Osteocyte (in vitro differentiated cells): ENCODE results near the gene CFAP141. TPM values are rescaled to one million over a fixed set of nuclear protein-coding genes. Genes with fewer than 3 reads are reported as not detected.

ENCODE experiments used
- DNase-seq: peaks from one replicate; pipeline ENCODE4 v3.0.0; 2021; ENCODE audit warnings: mixed read lengths; ENCODE audit not compliant: unreplicated experiment; ENCODE audit errors: extremely low spot score
- H3K27ac Mint-ChIP-seq: one replicate; pipeline ENCODE4 v1.8.0; 2021; ENCODE audit warnings: mild to moderate bottlenecking, mixed read lengths; ENCODE audit not compliant: unreplicated experiment
- H3K27me3 Mint-ChIP-seq: one replicate; pipeline ENCODE4 v1.8.0; 2021; ENCODE audit warnings: mixed read lengths; ENCODE audit not compliant: unreplicated experiment
- H3K36me3 Mint-ChIP-seq: one replicate; pipeline ENCODE4 v1.8.0; 2021; ENCODE audit warnings: mixed read lengths; ENCODE audit not compliant: unreplicated experiment
- H3K4me1 Mint-ChIP-seq: one replicate; pipeline ENCODE4 v1.8.0; 2021; ENCODE audit warnings: mixed read lengths; ENCODE audit not compliant: unreplicated experiment
- H3K4me3 Mint-ChIP-seq: one replicate; pipeline ENCODE4 v1.8.0; 2021; ENCODE audit warnings: mild to moderate bottlenecking, moderate library complexity, mixed read lengths; ENCODE audit not compliant: unreplicated experiment
- H3K9me3 Mint-ChIP-seq: one replicate; pipeline ENCODE4 v1.8.0; 2021; ENCODE audit warnings: mixed read lengths; ENCODE audit not compliant: unreplicated experiment
- total RNA-seq: library from RNA; stranded (reverse); gene quantifications from 2 replicates; pipeline ENCODE4 v1.2.1, GENCODE V29; 2021
- TF ChIP-seq, protein P1 (sequence below): fragments of 200-600 bp; sonication (generic); IDR thresholded peaks from 2 replicates; pipeline ENCODE4 v1.5.0; 2021; ENCODE audit warnings: antibody characterized with exemption, mild to moderate bottlenecking, moderate library complexity

CFAP141 gene
- total RNA-seq, 1 donor from 2014 or later = not detected

DNA sequence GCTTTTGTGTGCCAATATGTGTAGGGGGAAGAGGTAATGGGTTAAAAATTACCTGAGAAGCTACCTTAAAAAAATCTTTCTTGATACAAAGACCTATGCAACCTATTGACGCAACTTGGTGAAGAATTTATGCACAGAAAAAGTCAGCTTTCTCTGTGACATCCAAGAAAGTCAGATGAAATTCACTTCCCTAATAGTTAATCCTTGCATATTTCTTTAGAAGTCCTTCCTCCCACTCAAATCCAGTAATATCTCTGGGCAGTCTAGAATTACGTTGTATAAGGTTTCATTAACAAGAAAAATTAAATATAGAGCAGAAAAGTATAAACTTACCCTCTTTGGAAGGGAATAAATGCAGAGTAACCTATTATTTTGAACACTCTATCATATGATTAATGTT, 17.5 kb upstream of the CFAP141 start:
- Mint-ChIP-seq H3K9me3 (no peaks in the 10 kb centered on the region), H3K4me1 (peaks cover 48% of the 10 kb centered on the region), H3K36me3 (peaks cover 25% of the 10 kb centered on the region), H3K4me3 (peak overlapping the region; percentile 36), H3K27ac (peak overlapping the region; percentile 59), H3K27me3 (no peaks in the 10 kb centered on the region)
- TF ChIP-seq, protein P1, sequence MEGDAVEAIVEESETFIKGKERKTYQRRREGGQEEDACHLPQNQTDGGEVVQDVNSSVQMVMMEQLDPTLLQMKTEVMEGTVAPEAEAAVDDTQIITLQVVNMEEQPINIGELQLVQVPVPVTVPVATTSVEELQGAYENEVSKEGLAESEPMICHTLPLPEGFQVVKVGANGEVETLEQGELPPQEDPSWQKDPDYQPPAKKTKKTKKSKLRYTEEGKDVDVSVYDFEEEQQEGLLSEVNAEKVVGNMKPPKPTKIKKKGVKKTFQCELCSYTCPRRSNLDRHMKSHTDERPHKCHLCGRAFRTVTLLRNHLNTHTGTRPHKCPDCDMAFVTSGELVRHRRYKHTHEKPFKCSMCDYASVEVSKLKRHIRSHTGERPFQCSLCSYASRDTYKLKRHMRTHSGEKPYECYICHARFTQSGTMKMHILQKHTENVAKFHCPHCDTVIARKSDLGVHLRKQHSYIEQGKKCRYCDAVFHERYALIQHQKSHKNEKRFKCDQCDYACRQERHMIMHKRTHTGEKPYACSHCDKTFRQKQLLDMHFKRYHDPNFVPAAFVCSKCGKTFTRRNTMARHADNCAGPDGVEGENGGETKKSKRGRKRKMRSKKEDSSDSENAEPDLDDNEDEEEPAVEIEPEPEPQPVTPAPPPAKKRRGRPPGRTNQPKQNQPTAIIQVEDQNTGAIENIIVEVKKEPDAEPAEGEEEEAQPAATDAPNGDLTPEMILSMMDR = no peak
- DNase-seq = no peak

DNA sequence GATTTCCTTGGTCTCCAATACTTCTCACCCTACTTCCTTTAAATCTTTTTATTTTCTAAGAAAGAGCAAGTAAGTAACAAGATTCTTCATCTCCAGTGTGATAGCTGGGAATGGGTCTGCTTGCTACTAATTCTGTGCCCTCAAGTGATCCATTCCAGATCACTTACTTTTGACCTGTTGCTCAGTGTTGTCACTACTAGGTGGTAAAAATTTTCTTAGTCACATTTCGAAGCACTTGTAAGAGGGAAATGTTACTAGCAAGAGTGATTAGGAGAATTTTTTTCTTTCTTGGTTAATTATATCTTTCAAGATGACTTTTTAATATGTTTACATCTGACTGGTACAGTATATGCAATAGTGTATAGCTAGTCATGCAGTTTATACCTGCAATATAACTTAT, 16.8 kb upstream of the CFAP141 start:
- TF ChIP-seq, protein P1 = no peak
- Mint-ChIP-seq H3K27ac (peak overlapping the region; percentile 59), H3K4me3 (peak overlapping the region; percentile 90), H3K27me3 (no peaks in the 10 kb centered on the region), H3K9me3 (no peaks in the 10 kb centered on the region), H3K4me1 (peaks cover 54% of the 10 kb centered on the region), H3K36me3 (peaks cover 26% of the 10 kb centered on the region)
- DNase-seq = no peak

DNA sequence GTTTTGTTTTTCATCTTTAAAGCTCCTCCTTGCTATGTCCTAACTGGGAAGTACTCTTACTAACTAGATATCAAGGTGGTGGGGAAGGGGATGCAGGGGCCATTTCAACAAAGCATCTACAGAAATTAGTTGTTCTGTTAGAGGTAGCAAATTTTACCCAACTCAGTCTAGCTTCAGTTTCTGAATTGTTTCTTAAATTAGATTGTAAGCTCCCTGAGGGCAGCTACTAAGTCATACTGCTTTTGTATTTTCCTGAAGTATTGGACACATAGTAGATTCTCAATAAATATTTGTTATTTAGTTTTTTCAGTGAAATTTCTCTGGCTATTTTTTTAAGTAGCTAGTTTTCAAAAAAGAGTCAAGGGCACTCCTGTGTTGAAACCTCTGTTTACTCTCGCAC, 16.4 kb upstream of the CFAP141 start:
- no peak for DNase-seq
- Mint-ChIP-seq H3K4me3 (peak overlapping the region; percentile 90), H3K27me3 (no peaks in the 10 kb centered on the region), H3K36me3 (peaks cover 27% of the 10 kb centered on the region), H3K4me1 (peaks cover 54% of the 10 kb centered on the region), H3K9me3 (no peaks in the 10 kb centered on the region), H3K27ac (peak overlapping the region; percentile 93)
- TF ChIP-seq, protein P1 = no peak

DNA sequence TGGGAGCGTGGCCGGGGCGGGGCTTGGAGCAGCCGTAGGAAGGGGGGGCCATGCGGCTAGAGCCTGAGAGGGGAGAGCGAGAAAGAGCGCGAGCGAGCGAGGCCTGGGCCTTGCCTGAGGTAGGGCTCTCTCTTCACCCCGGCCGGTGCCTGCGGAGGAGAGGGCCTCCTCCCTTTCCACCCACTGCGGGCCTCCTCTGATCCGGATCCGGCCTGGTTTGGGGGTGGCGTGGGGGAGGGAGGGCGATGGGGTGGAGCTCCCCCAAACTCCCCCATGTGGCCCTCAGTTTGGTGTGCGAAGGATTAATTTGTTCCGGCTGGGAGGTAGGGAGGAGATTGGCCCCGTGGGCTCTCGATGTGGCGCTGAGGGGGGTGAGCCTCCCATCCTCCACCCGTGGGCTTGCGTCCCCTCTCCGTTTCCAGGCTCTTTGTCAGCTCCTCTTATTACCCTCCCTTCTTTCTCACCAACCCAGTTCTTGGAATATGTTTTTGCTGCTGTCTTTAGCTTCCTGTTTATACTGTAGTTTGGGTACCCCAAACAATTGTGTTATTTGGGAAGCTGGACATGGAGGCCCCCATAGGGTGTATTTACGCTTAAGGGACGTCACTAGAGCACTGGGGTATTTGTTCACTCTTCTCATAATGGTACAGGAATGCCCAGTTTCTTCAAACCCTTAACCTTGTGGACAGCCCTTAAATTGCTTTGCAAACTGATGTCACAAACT, 15.3 kb upstream of the CFAP141 start:
- no peaks in the 10 kb centered on the region for H3K9me3 Mint-ChIP-seq
- peaks cover 25% of the 10 kb centered on the region for H3K36me3 Mint-ChIP-seq
- peak overlapping the region; percentile 93 for H3K27ac Mint-ChIP-seq

DNA sequence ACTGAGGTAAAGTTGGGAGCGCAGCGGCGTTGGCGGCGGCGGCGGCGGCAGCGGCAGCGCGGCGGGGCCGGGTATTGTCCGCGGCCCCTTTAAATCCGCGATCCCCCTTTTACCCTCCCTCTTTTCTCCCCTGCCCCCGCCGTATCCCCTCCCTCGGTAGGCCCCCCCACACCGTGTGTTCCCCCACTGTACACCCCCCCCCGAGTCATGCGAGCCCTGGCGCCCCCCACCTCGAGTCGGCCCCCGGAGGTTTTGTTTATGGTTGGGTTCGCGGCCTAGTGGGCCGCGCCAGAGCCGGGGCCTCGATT, 14.8 kb upstream of the CFAP141 start:
- H3K36me3 Mint-ChIP-seq = peaks cover 23% of the 10 kb centered on the region
- peaks cover 53% of the 10 kb centered on the region for H3K4me1 Mint-ChIP-seq
- no peaks in the 10 kb centered on the region for H3K27me3 Mint-ChIP-seq
- TF ChIP-seq, protein P1 = no peak
- H3K27ac Mint-ChIP-seq = peak overlapping the region; percentile 99
- DNase-seq = no peak
- no peaks in the 10 kb centered on the region for H3K9me3 Mint-ChIP-seq
- peak overlapping the region; percentile 90 for H3K4me3 Mint-ChIP-seq

More for the DNA sequence above, 15.3 kb upstream of the CFAP141 start:
- Mint-ChIP-seq H3K27me3 (no peaks in the 10 kb centered on the region), H3K4me3 (peak overlapping the region; percentile 90), H3K4me1 (peaks cover 54% of the 10 kb centered on the region)
- peak; percentile 84 for DNase-seq
- TF ChIP-seq, protein P1 = no peak
